ENCODE measurements around the gene KITLG. TPM values are rescaled to one million over a fixed set of nuclear protein-coding genes. Genes with fewer than 3 reads are reported as not detected.

Gene KITLG
- total and polyA plus RNA-seq, 2 experiments from 2014 or later: 4.3 to 30.4 TPM

DNA sequence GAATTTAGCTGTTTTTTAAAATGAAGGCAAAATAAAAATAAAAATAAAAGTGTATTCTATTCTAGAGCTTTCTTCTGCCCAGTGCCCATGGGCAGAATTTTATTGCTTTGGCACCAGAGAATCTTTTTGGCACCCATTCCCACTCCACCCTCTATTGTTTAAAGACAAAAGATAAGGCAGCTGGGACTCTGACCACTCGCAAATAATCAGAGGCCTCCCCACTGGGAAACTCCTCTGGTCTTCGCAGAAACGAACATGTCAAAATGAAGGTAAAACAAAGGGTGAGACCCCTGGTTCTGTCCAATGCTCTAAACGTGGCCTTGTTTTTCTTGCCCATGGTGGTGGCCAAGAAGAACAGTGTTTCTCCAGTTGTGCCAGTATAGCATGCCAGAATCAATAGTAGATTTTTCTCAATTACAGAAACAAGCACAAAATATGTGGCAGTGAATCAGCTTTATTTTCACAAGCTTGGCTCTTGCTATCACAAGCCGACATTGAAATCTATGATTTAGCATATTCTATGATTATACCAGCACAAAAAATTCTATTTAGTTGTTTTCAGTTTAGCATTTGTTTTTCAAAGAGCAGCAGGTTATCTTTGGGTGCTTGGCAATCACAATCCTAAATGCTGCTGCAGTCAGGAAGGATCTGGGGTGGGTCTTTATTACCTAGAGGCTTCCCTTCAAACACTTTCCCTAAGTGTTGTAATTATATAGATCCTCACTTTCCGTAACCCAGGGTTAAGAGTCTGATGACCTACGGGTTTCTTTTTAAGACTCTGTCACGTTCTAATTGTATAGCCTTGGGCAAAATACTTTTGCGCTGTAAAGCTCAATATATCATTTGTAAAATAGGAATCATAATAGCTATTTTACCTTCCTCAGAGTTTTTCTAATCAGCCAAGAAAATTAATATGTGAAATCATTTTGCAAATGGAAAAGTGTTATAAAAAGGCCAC is 50.5 kb downstream of the KITLG start:
- Histone ChIP-seq H3K9me2 (replicated peaks; ENCODE audit: insufficient read depth) (no peaks in the 10 kb centered on the region), H3K79me2 (peaks cover 5% of the 10 kb centered on the region), H3K4me1 (ENCODE audit: insufficient read depth) (peaks cover 5% of the 10 kb centered on the region), H3K36me3 (replicated peaks; ENCODE audit: insufficient read depth, low read depth) (no peaks in the 10 kb centered on the region), H3K27me3 (no peaks in the 10 kb centered on the region), H3K4me2 (no peak overlapping the region), H3K27ac (no peak overlapping the region), H3K9me3 (ENCODE audit: low read depth) (no peaks in the 10 kb centered on the region), H4K20me1 (ENCODE audit: insufficient read depth, poor library complexity, severe bottlenecking) (no peaks in the 10 kb centered on the region), H3K4me3 (no peak overlapping the region), H2AFZ (no peak overlapping the region)
- DNase-seq (ENCODE audit: low spot score): no peak
- no peak for TF ChIP-seq EZH2phosphoT487 (IDR thresholded peaks at IDR 0.05; ENCODE audit: low read depth, severe bottlenecking, unreplicated experiment)
- TF ChIP-seq EZH2 (IDR thresholded peaks at IDR 0.05; ENCODE audit: borderline replicate concordance): no peak
- TF ChIP-seq, protein P1, sequence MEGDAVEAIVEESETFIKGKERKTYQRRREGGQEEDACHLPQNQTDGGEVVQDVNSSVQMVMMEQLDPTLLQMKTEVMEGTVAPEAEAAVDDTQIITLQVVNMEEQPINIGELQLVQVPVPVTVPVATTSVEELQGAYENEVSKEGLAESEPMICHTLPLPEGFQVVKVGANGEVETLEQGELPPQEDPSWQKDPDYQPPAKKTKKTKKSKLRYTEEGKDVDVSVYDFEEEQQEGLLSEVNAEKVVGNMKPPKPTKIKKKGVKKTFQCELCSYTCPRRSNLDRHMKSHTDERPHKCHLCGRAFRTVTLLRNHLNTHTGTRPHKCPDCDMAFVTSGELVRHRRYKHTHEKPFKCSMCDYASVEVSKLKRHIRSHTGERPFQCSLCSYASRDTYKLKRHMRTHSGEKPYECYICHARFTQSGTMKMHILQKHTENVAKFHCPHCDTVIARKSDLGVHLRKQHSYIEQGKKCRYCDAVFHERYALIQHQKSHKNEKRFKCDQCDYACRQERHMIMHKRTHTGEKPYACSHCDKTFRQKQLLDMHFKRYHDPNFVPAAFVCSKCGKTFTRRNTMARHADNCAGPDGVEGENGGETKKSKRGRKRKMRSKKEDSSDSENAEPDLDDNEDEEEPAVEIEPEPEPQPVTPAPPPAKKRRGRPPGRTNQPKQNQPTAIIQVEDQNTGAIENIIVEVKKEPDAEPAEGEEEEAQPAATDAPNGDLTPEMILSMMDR (IDR thresholded peaks at IDR 0.05; ENCODE audit: poor library complexity): no peak
- WGBS (ENCODE audit: low lambda C conversion rate, missing lambda C conversion rate): 63% methylated on average over 9 of the region's 9 CpGs

DNA sequence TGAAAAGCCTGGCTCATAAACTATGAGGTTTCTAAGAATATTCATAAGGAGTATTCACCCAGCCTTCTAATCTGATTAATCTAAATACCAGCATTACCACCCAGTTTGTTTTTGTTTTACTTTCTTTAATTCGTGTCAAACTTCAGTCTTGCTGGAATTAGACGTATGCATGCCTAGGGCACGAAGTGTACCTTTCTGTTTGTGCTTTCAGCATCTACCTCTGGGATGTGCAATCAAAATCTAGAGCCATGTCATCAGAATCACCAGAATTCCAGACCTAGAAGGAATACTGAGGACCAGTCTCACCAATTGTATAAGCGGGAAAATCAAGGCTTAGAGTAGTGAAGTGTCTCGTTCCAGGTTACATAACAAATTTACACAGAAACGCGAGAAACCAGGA is 57.3 kb downstream of the KITLG start:
- peaks cover 4% of the 10 kb centered on the region for H3K79me2 ChIP-seq
- WGBS (ENCODE audit: low lambda C conversion rate, missing lambda C conversion rate): 93% methylated on average over 7 of the region's 7 CpGs
- no peaks in the 10 kb centered on the region for H3K9me2 ChIP-seq (replicated peaks; ENCODE audit: insufficient read depth)
- no peak overlapping the region for H3K4me2 ChIP-seq
- H3K36me3 ChIP-seq (replicated peaks; ENCODE audit: insufficient read depth, low read depth): no peaks in the 10 kb centered on the region
- no peak for DNase-seq (ENCODE audit: low spot score)
- no peak overlapping the region for H3K27ac ChIP-seq
- H3K4me1 ChIP-seq (ENCODE audit: insufficient read depth): no peaks in the 10 kb centered on the region
- H3K27me3 ChIP-seq: no peaks in the 10 kb centered on the region
- H2AFZ ChIP-seq: no peak overlapping the region
- H3K4me3 ChIP-seq: no peak overlapping the region
- TF ChIP-seq EZH2phosphoT487 (IDR thresholded peaks at IDR 0.05; ENCODE audit: low read depth, severe bottlenecking, unreplicated experiment): no peak
- TF ChIP-seq EZH2 (IDR thresholded peaks at IDR 0.05; ENCODE audit: borderline replicate concordance): no peak
- TF ChIP-seq, protein P1 (IDR thresholded peaks at IDR 0.05; ENCODE audit: poor library complexity): no peak
- no peaks in the 10 kb centered on the region for H4K20me1 ChIP-seq (ENCODE audit: insufficient read depth, poor library complexity, severe bottlenecking)
- no peaks in the 10 kb centered on the region for H3K9me3 ChIP-seq (ENCODE audit: low read depth)

DNA sequence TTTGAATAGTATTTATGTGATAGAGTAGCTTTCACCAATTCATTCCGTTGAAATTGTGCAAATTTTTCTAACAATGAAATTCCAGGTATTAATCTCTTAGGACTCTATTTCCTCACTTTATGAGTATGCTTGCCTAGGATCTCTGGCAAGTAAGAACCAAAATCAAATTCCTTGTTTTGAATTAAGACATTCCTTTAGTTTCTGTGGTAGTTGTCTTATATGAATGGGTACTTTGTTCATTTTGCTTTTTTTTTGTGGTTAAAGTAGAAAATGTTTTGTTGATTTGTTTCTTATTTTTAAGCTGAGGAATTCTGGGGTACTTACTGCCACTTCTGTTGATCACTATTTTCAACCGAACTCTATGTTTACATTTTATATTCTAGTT is 59.8 kb downstream of the KITLG start:
- no peak overlapping the region for H3K4me2 ChIP-seq
- no peak overlapping the region for H3K27ac ChIP-seq

More for the DNA sequence above, 59.8 kb downstream of the KITLG start:
- Histone ChIP-seq H3K4me3 (no peak overlapping the region), H3K36me3 (replicated peaks; ENCODE audit: insufficient read depth, low read depth) (no peaks in the 10 kb centered on the region), H3K9me2 (replicated peaks; ENCODE audit: insufficient read depth) (no peaks in the 10 kb centered on the region), H4K20me1 (ENCODE audit: insufficient read depth, poor library complexity, severe bottlenecking) (no peaks in the 10 kb centered on the region), H3K9me3 (ENCODE audit: low read depth) (no peaks in the 10 kb centered on the region), H2AFZ (no peak overlapping the region), H3K27me3 (no peaks in the 10 kb centered on the region), H3K4me1 (ENCODE audit: insufficient read depth) (no peaks in the 10 kb centered on the region), H3K79me2 (peaks cover 4% of the 10 kb centered on the region)
- DNase-seq (ENCODE audit: low spot score): no peak
- no peak for TF ChIP-seq EZH2phosphoT487 (IDR thresholded peaks at IDR 0.05; ENCODE audit: low read depth, severe bottlenecking, unreplicated experiment)
- TF ChIP-seq, protein P1 (IDR thresholded peaks at IDR 0.05; ENCODE audit: poor library complexity): no peak
- no peak for TF ChIP-seq EZH2 (IDR thresholded peaks at IDR 0.05; ENCODE audit: borderline replicate concordance)
- 57% methylated on average over 2 of the region's 2 CpGs for WGBS (ENCODE audit: low lambda C conversion rate, missing lambda C conversion rate)
